ENCODE results near the gene RABGAP1L.
"Not testable (repeated sequence)": the region's sequence is repeated elsewhere in the genome, so short reads cannot be mapped to it uniquely, and the experiment has no call there.

RABGAP1L gene

DNA sequence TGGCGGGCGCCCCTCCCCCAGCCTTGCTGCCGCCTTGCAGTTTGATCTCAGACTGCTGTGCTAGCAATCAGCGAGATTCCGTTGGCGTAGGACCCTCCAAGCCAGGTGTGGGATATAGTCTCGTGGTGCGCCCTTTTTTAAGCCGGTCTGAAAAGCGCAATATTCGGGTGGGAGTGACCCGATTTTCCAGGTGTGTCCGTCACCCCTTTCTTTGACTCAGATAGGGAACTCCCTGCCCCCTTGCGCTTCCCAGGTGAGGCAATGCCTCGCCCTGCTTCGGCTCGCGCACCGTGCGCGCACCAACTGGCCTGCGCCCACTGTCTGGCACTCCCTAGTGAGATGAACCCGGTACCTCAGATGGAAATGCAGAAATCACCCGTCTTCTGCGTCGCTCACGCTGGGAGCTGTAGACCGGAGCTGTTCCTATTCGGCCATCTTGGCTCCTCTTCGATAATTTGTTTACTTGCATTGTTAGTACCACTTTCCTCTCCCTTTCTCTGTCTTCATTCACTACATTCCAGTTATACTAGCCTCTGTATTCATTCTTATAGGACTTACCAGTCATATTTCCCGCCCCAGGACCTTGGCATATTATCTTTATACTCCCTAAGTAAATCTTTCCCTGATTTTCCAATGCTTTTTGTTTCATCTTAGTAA lies 79.7 kb downstream of the RABGAP1L start:
- not testable (repeated sequence) for DNase-seq (ENCODE audit: low read depth, low spot score)

DNA sequence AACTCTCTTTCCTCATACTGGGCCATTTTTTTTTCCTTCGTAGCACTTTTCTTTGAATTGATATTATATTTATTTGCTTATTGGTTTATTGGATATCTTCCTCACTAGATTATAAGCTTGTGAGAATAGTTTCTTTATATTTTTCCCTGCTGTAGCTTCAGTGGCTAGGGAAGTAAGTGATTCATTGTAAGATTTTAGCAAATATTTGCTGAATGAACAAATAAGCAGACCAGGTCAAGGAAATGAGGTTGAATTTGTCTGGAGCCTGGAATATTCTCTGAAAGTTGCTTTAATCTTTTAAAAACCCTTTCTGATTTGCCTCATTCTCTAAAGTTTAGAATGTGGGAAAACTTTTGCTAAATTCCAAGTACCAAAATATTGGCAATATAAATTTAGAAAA lies 80.2 kb downstream of the RABGAP1L start:
- DNase-seq (ENCODE audit: low read depth, low spot score), result no peak

- no peak for DNase-seq (ENCODE audit: low read depth, low spot score)
Observed at GRCh38 chr1:174242856-174243255, 83.5 kb downstream of the RABGAP1L start.

GRCh38 chr1:174243451-174244000 lies 84.2 kb downstream of the RABGAP1L start:
- no peak for DNase-seq (ENCODE audit: low read depth, low spot score)

- DNase-seq (ENCODE audit: low read depth, low spot score), result no peak
Observed at GRCh38 chr1:174244017-174244416, 84.7 kb downstream of the RABGAP1L start.

DNA sequence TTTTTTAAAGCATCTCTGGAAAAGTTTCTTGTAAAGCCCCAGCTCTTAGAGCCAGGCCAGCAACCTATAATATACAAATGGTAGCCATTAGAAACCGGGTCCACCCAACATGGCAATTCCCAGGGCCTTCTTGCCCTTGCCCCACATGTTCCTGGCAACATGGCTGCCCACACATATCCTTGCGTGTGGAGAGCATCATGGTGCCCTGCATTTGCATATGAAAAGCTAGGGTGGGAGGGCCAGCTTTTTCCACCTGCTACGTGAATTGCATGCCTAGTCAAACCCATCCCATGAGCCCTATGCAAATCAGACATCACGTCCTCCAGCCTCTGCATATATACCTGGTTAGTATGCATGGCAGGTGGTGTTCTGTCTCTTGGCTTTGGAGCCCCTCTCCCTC lies 88.2 kb downstream of the RABGAP1L start:
- no peak for DNase-seq (ENCODE audit: low read depth, low spot score)

DNA sequence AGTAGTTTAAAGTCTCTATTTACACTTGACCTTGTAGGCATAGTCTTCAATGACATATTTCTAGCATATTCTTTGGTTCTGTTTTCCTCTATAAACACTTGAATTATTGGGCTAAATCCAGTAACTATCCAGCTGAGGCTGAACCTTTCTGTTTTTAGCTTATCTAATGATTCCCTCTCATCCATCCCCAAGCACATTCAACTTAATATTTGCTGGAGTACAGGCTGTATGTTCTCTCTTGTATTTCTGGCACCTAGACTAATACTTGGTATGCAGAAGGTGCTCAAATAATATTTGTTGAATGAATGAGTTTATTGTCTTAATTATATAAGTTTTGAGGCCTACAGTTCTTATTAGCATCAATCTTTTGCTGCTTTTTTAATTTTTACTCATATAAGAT lies 88.7 kb downstream of the RABGAP1L start:
- DNase-seq (ENCODE audit: low read depth, low spot score), result no peak

GRCh38 chr1:174256386-174256785 lies 97.1 kb downstream of the RABGAP1L start:
- not testable (repeated sequence) for DNase-seq (ENCODE audit: low read depth, low spot score)

- DNase-seq (ENCODE audit: low read depth, low spot score), result peak; percentile 15
Observed at GRCh38 chr1:174258148-174258550, 98.8 kb downstream of the RABGAP1L start.

- DNase-seq (ENCODE audit: low read depth, low spot score), result no peak
Observed at GRCh38 chr1:174262349-174263241, 103.3 kb downstream of the RABGAP1L start.

DNA sequence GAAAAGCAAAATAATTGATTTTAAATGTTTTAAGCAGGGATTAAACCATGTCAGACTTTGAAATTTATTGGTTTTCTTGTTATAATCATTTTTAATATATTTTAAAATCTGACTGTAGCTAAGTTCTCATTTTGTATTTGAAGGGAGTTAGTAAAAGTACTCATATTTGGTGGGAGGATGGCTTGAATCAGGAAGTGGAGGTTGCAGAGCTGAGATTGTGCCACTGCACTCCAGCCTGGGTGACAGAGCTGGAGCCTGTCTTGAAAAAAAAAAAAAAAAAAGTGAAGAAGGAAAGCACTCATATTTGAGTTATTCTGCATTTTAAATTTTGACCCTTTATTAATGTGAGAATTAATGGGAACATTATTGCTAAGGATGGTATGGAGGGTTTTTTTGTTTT lies 106.0 kb downstream of the RABGAP1L start:
- DNase-seq (ENCODE audit: low read depth, low spot score), result no peak

DNA sequence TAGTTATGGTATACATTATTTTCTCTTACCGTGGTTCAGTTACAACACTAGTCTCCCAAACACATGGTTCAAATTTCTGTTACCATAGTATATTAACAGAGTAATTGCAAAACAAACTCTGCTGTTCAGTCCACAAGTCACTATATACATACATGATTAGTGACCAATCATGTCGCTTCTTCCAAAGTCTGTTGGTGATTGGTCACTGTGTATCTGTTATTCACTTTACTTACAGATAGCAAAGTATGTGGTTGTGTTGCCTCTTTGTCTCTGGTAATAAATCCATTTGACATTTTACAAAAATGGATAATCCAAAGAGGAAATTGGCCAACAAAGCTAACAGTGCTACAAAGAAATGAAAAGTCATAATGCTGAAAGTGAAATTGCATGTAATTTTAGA lies 107.2 kb downstream of the RABGAP1L start:
- no peak for DNase-seq (ENCODE audit: low read depth, low spot score)

- no peak for DNase-seq (ENCODE audit: low read depth, low spot score)
Observed at GRCh38 chr1:174266991-174267612, 107.8 kb downstream of the RABGAP1L start.

DNA sequence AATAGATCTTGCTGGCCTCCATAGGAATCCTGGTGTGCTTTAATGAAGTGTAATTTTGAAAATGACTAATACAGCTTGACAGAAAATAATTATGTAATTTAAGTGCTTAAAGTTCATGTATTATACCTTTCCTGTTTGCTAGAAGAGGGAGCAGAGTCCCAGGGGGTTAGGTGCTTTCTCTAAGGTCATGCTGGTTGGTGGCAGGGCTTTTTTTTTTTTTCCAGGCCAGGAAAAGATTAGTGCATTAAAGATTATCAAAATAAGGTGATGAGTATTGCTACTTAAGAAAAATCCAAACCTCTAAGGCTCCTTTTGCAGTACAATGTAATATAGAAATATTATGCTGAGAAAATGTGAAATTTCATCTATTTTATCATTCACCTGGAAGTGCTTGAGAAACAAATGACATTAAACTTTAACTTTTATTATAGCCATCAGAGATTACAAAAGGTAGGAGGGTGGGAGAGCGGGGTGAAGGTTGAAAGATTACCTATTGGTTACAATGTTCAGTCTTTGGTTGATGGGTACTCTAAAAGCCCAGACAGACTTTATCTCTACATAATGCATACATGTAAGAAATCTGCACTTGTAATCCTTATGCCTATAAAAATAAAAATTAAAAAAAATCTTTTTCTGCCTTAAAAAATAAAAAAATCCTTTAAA lies 110.8 kb downstream of the RABGAP1L start:
- no peak for DNase-seq (ENCODE audit: low read depth, low spot score)

DNA sequence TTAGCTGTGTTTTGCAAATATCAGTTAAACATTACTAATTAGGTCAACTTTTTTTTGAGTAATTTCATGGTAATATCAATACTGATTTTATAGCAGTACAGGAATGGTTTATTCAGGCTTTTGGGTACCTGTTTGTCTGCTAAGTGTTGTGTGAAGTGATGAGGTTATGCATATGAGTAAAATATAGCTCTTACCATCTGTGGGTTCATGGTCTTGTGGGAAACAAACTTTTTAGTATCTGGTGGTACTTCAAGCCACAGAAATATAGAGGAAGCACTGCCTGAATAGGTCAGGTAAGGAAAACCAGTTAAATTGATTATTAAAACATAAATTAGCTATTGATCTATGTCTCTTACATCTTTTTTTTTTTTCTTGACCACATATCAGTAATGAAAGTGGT lies 113.9 kb downstream of the RABGAP1L start:
- DNase-seq (ENCODE audit: low read depth, low spot score), result no peak

DNA sequence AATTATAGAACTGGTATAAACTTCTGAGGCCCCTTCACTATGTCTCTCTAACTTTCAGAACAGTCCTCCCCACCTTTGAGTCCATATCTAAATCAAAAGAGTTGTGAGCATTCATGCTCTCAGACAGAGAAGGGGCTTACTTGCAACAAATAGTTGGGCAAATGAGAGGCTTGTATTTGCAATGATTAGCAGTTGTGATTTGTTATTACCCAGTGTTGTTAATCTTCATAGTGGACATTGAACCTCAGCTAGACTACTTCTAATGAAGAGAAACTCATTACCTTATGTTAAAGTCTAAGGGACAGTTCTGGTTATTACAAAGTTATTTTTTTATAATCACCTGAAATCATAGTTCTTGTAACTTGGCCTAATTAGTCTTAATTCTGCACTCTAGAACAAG lies 114.5 kb downstream of the RABGAP1L start:
- DNase-seq (ENCODE audit: low read depth, low spot score), result no peak

- DNase-seq (ENCODE audit: low read depth, low spot score), result no peak
Observed at GRCh38 chr1:174274452-174274851, 115.1 kb downstream of the RABGAP1L start.

DNA sequence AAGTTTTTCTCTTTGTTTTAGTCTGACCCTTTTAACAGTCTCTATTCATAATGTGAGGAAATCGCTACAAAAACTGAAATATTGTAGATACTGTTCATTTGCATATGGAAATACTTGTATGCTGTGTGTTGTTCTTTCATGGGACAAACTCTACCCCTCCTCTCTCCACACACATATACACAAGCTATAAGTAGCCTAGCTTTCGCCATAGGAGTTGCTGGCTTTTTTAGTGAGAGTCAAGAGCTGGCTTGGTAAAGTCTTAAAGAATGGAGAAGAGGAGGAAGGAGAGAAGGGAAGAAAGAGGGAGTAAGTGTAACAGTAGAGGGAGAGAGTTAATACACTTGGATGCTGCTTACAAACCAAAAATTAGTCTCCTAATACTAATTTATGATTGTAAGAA lies 115.6 kb downstream of the RABGAP1L start:
- DNase-seq (ENCODE audit: low read depth, low spot score), result no peak

DNA sequence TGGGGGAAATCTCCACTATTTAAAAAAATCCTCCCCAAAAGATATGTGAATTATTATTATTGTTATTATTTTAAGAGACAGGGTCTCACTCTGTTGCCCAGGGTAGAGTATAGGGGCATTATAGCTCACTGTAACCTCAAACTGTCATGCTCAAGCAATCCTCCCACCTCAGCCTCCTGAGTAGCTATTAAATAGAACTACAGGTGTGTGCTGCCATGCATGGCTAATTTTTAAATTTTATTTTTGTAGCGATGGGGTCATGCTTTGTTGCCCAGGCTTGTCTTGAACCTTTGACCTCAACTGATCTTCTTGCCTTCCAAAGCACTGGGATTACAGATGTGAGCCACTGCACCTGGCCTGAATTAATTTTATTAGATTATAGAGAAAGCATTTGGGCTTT lies 116.8 kb downstream of the RABGAP1L start:
- no peak for DNase-seq (ENCODE audit: low read depth, low spot score)

DNA sequence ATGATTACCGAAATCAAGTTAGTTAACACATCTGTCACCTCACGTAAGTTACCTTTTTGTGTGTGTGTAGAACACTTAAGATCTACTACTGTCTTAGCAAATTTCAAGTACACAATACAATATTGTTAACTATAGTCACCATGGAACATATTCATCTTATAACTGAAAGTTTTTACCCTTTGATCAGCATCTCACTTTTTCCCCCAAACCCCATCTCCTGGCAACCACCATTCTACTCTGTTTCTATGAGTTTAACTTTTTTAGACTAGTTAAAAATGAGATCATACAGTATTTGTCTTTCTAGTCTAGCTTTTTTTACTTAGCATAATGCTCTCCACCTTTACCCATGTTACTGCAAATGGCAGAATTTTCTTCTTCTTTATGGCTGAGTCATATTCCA lies 124.7 kb downstream of the RABGAP1L start:
- DNase-seq (ENCODE audit: low read depth, low spot score), result no peak

GRCh38 chr1:174286042-174286441 lies 126.7 kb downstream of the RABGAP1L start:
- no peak for DNase-seq (ENCODE audit: low read depth, low spot score)

Data from activated CD4-positive, CD25-positive, alpha-beta regulatory T cell treated with anti-CD3 and anti-CD28 coated beads, Interleukin-2, amount 50 U/mL, for 16 hours (primary cell).